DMS 273 (cell line): ENCODE data around the gene DCST2.
A peak's percentile ranks its signal among the peaks of the same experiment; 100 is the strongest.

Source experiments
- DNase-seq: peaks from one replicate; lab custom pipeline; 2025; ENCODE audit not compliant: unreplicated experiment; lab: John Stamatoyannopoulos, UW

The DCST2 gene

DNA sequence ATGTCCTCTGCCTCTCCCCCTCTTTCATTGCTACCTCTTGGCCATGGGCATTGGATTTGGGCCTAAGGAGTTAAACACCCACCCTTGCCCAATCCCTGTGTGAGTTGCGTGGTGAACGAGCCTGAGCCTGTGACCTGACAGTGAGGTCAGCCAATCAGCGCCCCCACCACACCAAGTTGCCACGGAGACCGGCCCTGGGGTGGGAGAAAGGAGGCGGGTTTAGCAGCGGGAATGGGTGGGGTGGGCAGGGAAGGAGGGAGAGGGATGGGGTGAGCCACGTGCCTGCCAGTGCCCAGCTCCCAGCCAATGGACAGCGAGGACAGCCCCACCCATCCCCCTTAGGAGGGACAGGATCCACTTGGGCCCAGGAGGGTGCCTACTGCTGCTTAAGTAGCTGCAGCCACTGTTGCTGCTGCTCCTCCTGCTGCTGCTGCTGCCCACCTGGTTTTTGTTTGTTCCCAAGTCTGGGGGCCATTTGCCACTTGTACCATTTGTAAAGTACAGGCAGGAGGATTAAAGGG, 21.5 kb downstream of the DCST2 start:
- DNase-seq = peak; percentile 95

DNA sequence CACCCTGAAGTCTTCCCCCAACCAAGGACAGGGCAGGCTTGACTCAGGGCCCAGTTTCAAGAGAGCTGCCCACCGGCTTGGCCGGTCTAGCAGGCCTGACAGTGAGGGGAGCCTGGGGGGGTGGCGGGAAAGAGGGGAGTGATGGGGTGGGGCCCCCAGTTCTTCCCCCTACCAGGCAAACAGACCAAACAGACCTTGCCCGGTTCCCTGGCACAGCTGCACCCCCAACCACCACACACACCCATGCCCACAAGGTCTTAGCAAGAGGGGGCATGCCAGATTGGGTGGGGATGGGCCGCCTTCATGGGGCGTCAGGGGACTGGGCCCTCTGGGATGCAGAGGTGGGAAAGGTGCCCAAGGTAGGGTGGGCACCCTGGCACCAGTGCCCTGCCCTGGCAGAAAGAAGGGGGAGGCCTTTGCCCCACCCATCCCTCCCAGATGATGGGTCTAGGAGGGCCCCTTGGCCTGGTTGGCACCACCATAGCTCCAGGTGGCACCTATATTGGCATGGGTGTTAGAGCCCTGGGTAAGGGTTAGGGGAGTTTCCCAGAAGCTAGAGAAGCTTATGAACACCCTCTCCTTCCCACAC, 22.1 kb downstream of the DCST2 start:
- no peak for DNase-seq

GRCh38 chr1:155011004-155011416, 22.6 kb downstream of the DCST2 start:
- DNase-seq = no peak

DNA sequence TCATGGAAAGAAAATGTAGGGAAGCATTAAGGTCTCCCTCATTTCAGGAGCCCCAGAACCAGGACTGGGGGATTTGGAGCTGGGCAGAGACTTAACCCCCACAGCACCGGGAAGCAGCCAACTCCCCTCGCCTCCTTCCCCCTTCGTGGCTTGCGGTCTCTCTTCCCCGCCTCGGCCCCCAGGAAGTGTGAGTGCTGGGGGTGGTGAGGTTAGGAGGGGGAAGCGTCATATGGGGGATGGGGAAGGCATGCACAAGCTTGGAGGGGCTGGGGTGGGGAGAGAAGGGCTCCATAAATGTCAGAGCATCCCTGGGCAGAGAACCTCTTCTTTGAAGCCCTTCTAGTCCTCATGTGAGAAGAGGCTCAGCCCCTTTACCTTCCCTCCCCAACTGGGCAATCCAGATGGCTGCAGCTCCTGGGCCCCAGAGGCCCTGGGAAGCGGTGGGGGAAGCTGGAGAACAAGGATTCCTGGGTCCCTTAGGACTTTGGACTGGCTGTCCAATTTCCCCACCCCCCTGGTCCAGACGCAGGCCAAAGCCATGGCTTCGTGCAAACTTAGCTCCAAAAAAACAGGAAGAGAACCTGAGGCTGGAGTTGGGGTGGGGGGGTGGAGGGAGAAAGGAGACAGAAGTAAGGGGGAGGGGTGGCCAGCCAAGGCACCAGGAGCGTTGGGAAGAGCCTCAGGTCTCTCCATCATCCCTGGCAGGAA, 23.2 kb downstream of the DCST2 start:
- no peak for DNase-seq

- DNase-seq = no peak
Observed at GRCh38 chr1:155009742-155010141, 23.8 kb downstream of the DCST2 start.

DNA sequence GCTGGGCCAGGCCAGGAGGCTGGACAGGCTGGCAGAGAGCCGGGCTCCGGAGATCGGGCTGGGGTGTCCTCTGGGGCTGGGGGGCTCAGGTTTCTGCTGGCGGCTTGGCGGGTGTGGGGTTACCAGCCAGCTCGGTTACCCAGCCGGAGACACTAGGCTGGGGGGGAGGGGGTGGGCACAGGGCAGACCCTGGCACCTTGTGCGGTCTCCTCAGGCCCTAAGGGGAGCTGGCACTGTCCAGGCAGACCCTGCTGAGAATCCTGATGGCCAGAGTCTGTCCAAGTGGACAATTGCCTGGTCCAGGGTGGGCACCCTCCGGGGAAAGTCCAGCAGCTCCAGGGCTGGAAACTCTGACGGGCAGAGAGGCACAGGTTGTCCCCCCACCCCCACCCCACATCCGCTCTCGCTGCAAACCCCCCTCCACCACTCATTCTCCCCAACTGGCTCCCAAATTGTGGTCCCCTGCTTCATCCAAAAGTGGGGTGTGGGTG, 24.3 kb downstream of the DCST2 start:
- DNase-seq = no peak

- DNase-seq = no peak
Observed at GRCh38 chr1:155008015-155008941, 25.3 kb downstream of the DCST2 start.

DNA sequence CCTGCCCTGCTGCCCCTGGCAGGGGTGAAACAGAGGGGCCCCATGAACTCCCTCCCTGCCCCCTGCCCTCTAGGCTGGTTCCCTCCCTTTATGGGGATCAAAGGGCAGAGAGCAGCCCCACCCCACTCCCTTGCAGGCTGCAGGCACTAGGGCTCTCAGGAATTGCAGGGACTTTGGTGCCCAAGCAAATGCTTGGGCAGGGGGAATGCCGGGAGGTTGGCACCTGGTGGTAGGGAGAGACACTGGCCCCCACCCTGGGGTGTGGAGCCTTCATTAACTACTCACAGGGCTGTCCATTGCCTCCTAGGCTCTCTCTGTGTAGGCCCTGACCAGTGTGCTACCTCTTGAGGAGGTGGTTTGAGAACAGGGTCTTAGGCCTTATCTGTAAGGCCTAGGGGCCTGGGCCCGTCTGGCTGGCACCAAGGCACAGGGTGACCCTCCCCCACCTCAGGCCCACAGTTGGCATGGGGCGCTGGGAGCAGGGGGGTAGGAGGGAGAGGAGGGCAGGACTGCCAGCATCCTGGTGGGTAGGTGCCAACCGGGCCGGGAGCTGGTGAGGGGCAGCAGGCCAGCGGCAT, 26.2 kb downstream of the DCST2 start:
- no peak for DNase-seq

DNA sequence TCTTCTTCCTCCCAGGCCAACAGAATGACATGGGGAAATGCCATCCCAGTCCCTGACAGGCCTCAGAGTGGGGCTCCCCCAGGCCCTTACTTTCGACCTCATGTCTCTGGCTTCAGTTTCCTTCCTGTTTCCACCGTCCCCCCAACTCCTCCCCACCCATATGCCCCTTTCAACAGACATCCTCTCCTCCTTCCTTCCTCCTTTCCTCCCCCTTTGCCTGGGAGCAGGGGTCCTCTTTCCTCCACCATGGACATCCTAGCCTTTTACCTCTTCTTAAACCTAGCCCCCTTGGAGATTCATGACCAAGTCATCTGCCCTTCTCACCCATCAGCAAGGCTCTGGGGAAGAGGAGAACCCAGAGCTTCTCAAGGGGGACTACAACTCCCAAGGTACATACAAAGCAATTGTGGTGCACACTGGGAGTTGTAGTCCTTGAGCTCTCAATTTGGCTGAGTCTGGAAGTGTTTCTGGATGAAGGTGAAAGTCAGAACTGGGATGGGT, 26.9 kb downstream of the DCST2 start:
- peak; percentile 77 for DNase-seq

DNA sequence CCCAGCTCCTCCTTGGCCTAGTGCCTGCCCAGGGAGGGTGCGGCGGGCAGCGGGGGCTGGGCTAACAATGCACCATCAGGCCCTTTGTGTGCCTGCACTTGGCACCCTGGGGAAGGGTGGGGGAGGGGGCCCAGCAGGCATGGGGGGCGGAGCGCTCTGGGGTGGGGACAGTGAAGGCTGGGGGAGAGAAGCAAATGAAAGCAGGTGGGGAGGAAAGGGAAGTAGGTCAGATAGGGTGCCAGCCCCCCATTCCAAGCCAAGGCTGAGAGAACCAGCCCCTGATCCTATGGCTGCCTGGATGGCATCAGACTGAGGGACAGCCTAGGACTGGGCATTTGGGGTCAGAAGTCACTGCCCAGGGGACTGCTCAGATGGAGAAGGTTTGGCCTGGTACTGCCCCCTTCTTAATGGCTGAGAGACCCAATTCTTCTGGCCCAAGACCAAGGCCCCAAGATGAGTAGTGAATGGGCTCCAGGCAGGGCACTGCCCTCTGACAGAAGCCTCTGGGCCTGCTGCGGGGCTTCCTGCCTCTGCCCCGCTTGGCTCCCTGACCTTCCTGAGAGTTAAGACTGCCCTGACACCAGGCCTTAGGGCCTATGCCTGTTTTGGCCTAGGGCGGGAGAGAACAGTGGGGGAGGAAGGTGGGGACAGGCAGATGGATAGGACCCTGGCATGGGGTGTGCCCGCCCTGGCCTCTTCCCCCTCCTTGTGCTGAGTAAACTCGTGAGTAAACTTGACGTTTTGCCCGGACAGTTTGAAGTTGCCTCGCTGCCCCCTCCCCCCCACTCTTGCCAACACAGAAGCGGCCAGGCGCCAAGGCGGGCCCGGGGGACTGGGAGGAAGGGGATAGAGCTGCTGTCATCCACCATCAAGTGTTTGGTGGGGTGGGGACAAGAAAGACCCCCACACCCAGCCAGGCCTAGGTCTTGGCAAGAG, 28.2 kb downstream of the DCST2 start:
- DNase-seq = peak; percentile 79

DNA sequence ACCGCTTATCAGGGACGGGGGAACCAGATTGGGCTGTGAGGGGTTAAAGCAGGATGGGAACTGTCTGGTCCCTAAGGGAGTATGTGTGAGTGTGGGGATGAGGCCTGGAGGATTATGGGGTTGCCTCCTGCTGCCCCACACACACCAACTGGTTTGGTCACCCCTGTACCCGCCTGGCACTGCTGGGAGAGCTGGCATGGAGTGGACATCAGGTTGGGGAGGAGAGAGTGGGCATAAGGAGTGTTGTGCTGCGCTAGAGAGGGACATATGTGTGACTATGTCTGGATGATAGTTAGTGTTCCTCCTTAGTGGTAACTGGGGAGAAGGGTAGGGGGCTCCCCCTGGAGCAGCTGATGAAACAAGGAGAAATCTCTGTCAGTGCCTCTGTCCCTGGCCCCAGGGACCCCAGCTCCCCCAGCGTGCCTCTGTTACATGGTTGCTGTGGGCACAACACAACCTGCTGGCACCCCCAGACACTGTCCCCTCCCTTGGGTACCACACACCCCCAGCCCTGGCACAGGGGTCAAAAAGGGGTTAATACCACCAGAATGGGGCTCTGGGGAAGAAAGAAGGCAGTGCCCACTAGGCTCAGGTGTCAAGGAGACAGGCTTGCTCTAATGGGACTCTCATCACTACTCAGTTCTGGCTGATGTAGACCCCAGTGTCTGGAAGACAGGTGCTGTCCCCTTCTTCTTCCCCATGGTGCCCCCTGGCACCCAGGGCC, 29.1 kb downstream of the DCST2 start:
- no peak for DNase-seq

- DNase-seq = peak; percentile 71
Observed at GRCh38 chr1:155003766-155004351, 29.7 kb downstream of the DCST2 start.

- DNase-seq = peak; percentile 71
Observed at GRCh38 chr1:155003227-155003765, 30.3 kb downstream of the DCST2 start.

GRCh38 chr1:155002464-155003226, 30.9 kb downstream of the DCST2 start, which contains the start of gene ZBTB7B:
Gene ZBTB7B, plus strand, starts transcription at chr1:155002802. Its CDS starts 11,859 bp downstream, at chr1:155014661.
- peak; percentile 71 for DNase-seq

GRCh38 chr1:155001675-155002463, 31.7 kb downstream of the DCST2 start:
- DNase-seq = peak; percentile 99

DNA sequence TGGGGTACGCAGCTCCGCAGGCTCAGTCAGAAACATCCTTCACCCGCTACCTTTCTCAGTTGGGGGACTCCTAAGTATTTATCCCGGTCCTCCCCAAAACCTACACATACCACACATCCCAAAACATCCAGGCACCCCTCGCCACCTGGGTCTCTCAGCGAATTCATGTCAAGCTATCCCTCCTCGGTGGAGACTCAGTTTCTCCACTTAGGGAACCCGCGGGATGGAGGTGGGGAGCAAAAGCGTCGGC, 32.2 kb downstream of the DCST2 start:
- no peak for DNase-seq
